ENCODE results near the gene CACNA2D4. TPM values are rescaled to one million over a fixed set of nuclear protein-coding genes. Genes with fewer than 3 reads are reported as not detected.

The CACNA2D4 gene
- total RNA-seq, 1 experiment from 2014 or later, result not detected

- no peak for ATAC-seq
- Histone ChIP-seq H3K4me2 (ENCODE audit: low read length) (no peak overlapping the region), H3K79me2 (ENCODE audit: low read length) (no peaks in the 10 kb centered on the region), H3K9ac (ENCODE audit: low read length) (no peak overlapping the region), H3K4me1 (ENCODE audit: insufficient read depth, low read length) (peaks cover 18% of the 10 kb centered on the region), H3K27me3 (ENCODE audit: low read length) (peaks cover 30% of the 10 kb centered on the region), H2AFZ (ENCODE audit: low read length) (no peak overlapping the region), H3F3A (ENCODE audit: low read length, unreplicated experiment) (no peaks in the 10 kb centered on the region), H3K36me3 (ENCODE audit: low read depth, low read length) (no peaks in the 10 kb centered on the region), H4K20me1 (ENCODE audit: low read length) (no peaks in the 10 kb centered on the region), H3K4me3 (ENCODE audit: low read length) (no peak overlapping the region), H3K9me2 (replicated peaks; ENCODE audit: low read length) (no peaks in the 10 kb centered on the region), H3K27ac (ENCODE audit: low read length) (no peak overlapping the region), H3K9me3 (ENCODE audit: low read length) (no peaks in the 10 kb centered on the region)
- TF ChIP-seq EZH2 (IDR thresholded peaks at IDR 0.05; ENCODE audit: low read length, unreplicated experiment), result no peak
- TF ChIP-seq EZH2phosphoT487 (IDR thresholded peaks at IDR 0.05; ENCODE audit: borderline replicate concordance, low read length), result no peak
- no peak for TF ChIP-seq CTCF (conservative IDR thresholded peaks at IDR 0.05; ENCODE audit: low read depth, low read length)
- intact Hi-C loops (cut with micrococcal nuclease), result no loop called here
- CTCF ChIA-PET, result no interaction called here
- POLR2A ChIA-PET (ENCODE audit: unreplicated experiment), result no interaction called here
- no peak for DNase-seq
- BruUV-seq (replicated peaks), result no TSS peak
Measured at GRCh38 chr12:1841586-1842182, 76.8 kb downstream of the CACNA2D4 start.

GRCh38 chr12:1840981-1841425 is 77.4 kb downstream of the CACNA2D4 start:
- CTCF ChIA-PET, result no interaction called here
- H3K27me3 ChIP-seq (ENCODE audit: low read length), result peaks cover 23% of the 10 kb centered on the region

More at GRCh38 chr12:1840981-1841425, 77.4 kb downstream of the CACNA2D4 start:
- DNase-seq (no peak), ATAC-seq (no peak)
- H3F3A ChIP-seq (ENCODE audit: low read length, unreplicated experiment), result no peaks in the 10 kb centered on the region
- H3K36me3 ChIP-seq (ENCODE audit: low read depth, low read length), result no peaks in the 10 kb centered on the region
- no peak overlapping the region for H3K27ac ChIP-seq (ENCODE audit: low read length)
- H3K4me2 ChIP-seq (ENCODE audit: low read length), result no peak overlapping the region
- no TSS peak for BruUV-seq (replicated peaks)
- no peak for TF ChIP-seq EZH2 (IDR thresholded peaks at IDR 0.05; ENCODE audit: low read length, unreplicated experiment)
- TF ChIP-seq CTCF (conservative IDR thresholded peaks at IDR 0.05; ENCODE audit: low read depth, low read length), result no peak
- TF ChIP-seq EZH2phosphoT487 (IDR thresholded peaks at IDR 0.05; ENCODE audit: borderline replicate concordance, low read length), result no peak
- no peak overlapping the region for H3K4me3 ChIP-seq (ENCODE audit: low read length)
- intact Hi-C loops (cut with micrococcal nuclease), result no loop called here
- no peak overlapping the region for H3K9ac ChIP-seq (ENCODE audit: low read length)
- POLR2A ChIA-PET (ENCODE audit: unreplicated experiment), result no interaction called here
- H3K9me3 ChIP-seq (ENCODE audit: low read length), result no peaks in the 10 kb centered on the region
- H4K20me1 ChIP-seq (ENCODE audit: low read length), result no peaks in the 10 kb centered on the region
- H3K79me2 ChIP-seq (ENCODE audit: low read length), result no peaks in the 10 kb centered on the region
- H3K9me2 ChIP-seq (replicated peaks; ENCODE audit: low read length), result no peaks in the 10 kb centered on the region
- no peak overlapping the region for H2AFZ ChIP-seq (ENCODE audit: low read length)
- H3K4me1 ChIP-seq (ENCODE audit: insufficient read depth, low read length), result peaks cover 19% of the 10 kb centered on the region
